Inflammatory macrophage treated with lipopolysaccharide for 4 hours (primary cell): ENCODE results near the gene C1QTNF8.

ENCODE experiments used
- DNase-seq: peaks from one replicate; pipeline ENCODE4 v3.0.0-alpha.2; 2020

Gene C1QTNF8

GRCh38 chr16:1096169-1097082 is at the start of gene C1QTNF8:
Gene C1QTNF8 (minus strand): TSS chr16:1096244. CDS start chr16:1094922, 1,322 bp downstream.
- no peak for DNase-seq

- DNase-seq, result no peak
Observed at GRCh38 chr16:1145383-1146100, 49.5 kb upstream of the C1QTNF8 start.

GRCh38 chr16:1144476-1145382 is 48.7 kb upstream of the C1QTNF8 start:
- DNase-seq, result no peak

- no peak for DNase-seq
Observed at GRCh38 chr16:1143761-1144450, 47.9 kb upstream of the C1QTNF8 start.

GRCh38 chr16:1142911-1143310 is 46.9 kb upstream of the C1QTNF8 start:
- no peak for DNase-seq

GRCh38 chr16:1141716-1142115 is 45.7 kb upstream of the C1QTNF8 start:
- DNase-seq, result no peak

GRCh38 chr16:1141191-1141590 is 45.1 kb upstream of the C1QTNF8 start:
- no peak for DNase-seq

GRCh38 chr16:1140582-1141162 is 44.6 kb upstream of the C1QTNF8 start:
- DNase-seq, result no peak

GRCh38 chr16:1137604-1138003 is 41.6 kb upstream of the C1QTNF8 start:
- DNase-seq, result no peak

GRCh38 chr16:1135459-1135825 is 39.4 kb upstream of the C1QTNF8 start:
- no peak for DNase-seq

GRCh38 chr16:1134776-1135458 is 38.9 kb upstream of the C1QTNF8 start:
- no peak for DNase-seq

GRCh38 chr16:1133810-1134520 is 37.9 kb upstream of the C1QTNF8 start:
- no peak for DNase-seq

GRCh38 chr16:1133271-1133670 is 37.2 kb upstream of the C1QTNF8 start:
- DNase-seq, result no peak

- DNase-seq, result no peak
Observed at GRCh38 chr16:1132431-1132830, 36.4 kb upstream of the C1QTNF8 start.

GRCh38 chr16:1131378-1131994 is 35.4 kb upstream of the C1QTNF8 start:
- no peak for DNase-seq

GRCh38 chr16:1130382-1130781 is 34.3 kb upstream of the C1QTNF8 start:
- DNase-seq, result no peak

- no peak for DNase-seq
Observed at GRCh38 chr16:1129106-1129960, 33.3 kb upstream of the C1QTNF8 start.

GRCh38 chr16:1127971-1128715 is 32.1 kb upstream of the C1QTNF8 start:
- no peak for DNase-seq

- no peak for DNase-seq
Observed at GRCh38 chr16:1127101-1127500, 31.1 kb upstream of the C1QTNF8 start.
